Measurements from ENCODE around the gene GPRC5C. TPM values are rescaled to one million over a fixed set of nuclear protein-coding genes. Genes with fewer than 3 reads are reported as not detected.
A peak's percentile ranks its signal among the peaks of the same experiment; 100 is the strongest.

Gene GPRC5C
- total and polyA plus RNA-seq, 2 of the 13 experiments (the other 11 are each of a cell fraction or from before 2014, with no cell fraction given): 85.6 to 300 TPM

GRCh38 chr17:74433421-74434121 is 1.7 kb downstream of the GPRC5C start (continued):
- TF ChIP-seq IKZF5 (CRISPR knock-in tag; IDR thresholded peaks at IDR 0.05) (peak; percentile 48; the same call in 1 of the 2 replicates), GLI4 (CRISPR knock-in tag; IDR thresholded peaks at IDR 0.05; ENCODE audit: borderline replicate concordance) (0 out of 2 replicates have a peak, but pooled peaks have one; percentile 0), SMAD3 (CRISPR knock-in tag; IDR thresholded peaks at IDR 0.05) (no peak), CEBPZ (IDR thresholded peaks at IDR 0.05; ENCODE audit: low read length) (no peak), DMTF1 (CRISPR knock-in tag; IDR thresholded peaks at IDR 0.05) (no peak), ZHX1 (CRISPR knock-in tag; IDR thresholded peaks at IDR 0.05; ENCODE audit: low read depth) (no peak), GABPB1 (CRISPR knock-in tag; IDR thresholded peaks at IDR 0.05) (0 out of 2 replicates have a peak, but pooled peaks have one; percentile 38), HHEX (CRISPR knock-in tag; IDR thresholded peaks at IDR 0.05) (0 out of 2 replicates have a peak, but pooled peaks have one; percentile 14), XRCC5 (optimal IDR thresholded peaks at IDR 0.05; ENCODE audit: low read length) (peak; percentile 36), POLR2A (IDR thresholded peaks at IDR 0.05; ENCODE audit: insufficient read depth in 1 of 2, low read depth in 2 of 2, low read length in 2 of 2) (peak in 1 of 2 experiments; percentile 52; a peak in 2 of 4 replicates), TGIF2 (CRISPR knock-in tag; IDR thresholded peaks at IDR 0.05) (peak; percentile 30; the same call in 1 of the 2 replicates), ZNF607 (CRISPR knock-in tag; IDR thresholded peaks at IDR 0.05; ENCODE audit: borderline replicate concordance) (no peak), LBX2 (CRISPR knock-in tag; IDR thresholded peaks at IDR 0.05; ENCODE audit: borderline replicate concordance) (no peak; the same call in 1 of the 2 replicates), TBP (CRISPR knock-in tag; IDR thresholded peaks at IDR 0.05) (no peak), MTERF4 (CRISPR knock-in tag; IDR thresholded peaks at IDR 0.05) (no peak), ZNF614 (CRISPR knock-in tag; IDR thresholded peaks at IDR 0.05; ENCODE audit: borderline replicate concordance) (peak; percentile 71; the same call in 1 of the 2 replicates), ZNF24 (IDR thresholded peaks at IDR 0.05) (no peak), SMAD1 (CRISPR knock-in tag; IDR thresholded peaks at IDR 0.05; ENCODE audit: borderline replicate concordance, low read depth) (peak; percentile 39; the same call in 1 of the 2 replicates)

Data from HepG2 (cell line).